OCI-LY1 (cell line): Measurements from ENCODE around the gene DNMBP.
"Not testable (repeated sequence)": the region's sequence is repeated elsewhere in the genome, so short reads cannot be mapped to it uniquely, and the experiment has no call there.

Experiments used
- H2AFZ ChIP-seq: fragments of 200-600 bp; sonication (generic), shearing (Covaris generic); 2 replicates; pipeline ENCODE4 v1.6.0; 2014; ENCODE audit warnings: antibody characterized with exemption, mild to moderate bottlenecking, low read length
- H3F3A ChIP-seq: fragments of 200-600 bp; sonication (generic), shearing (Covaris generic); 2 replicates; pipeline ENCODE4 v1.6.0; 2014; ENCODE audit warnings: mild to moderate bottlenecking, antibody characterized with exemption, low read length, moderate library complexity; ENCODE audit not compliant: insufficient read depth
- H3K27ac ChIP-seq: fragments of 200-600 bp; sonication (generic); 2 replicates; pipeline ENCODE4 v1.5.1; 2014; ENCODE audit warnings: low read length, mixed run types, mild to moderate bottlenecking, low read depth; ENCODE audit not compliant: poor library complexity, severe bottlenecking
- H3K27me3 ChIP-seq: fragments of 200-600 bp; sonication (generic); 2 replicates; pipeline ENCODE4 v1.6.0; 2014; ENCODE audit warnings: antibody characterized with exemption, mild to moderate bottlenecking, low read length, moderate library complexity; ENCODE audit not compliant: insufficient read depth
- H3K36me3 ChIP-seq: fragments of 200-600 bp; sonication (generic); 2 replicates; pipeline ENCODE4 v1.6.1; 2014; ENCODE audit warnings: mild to moderate bottlenecking, antibody characterized with exemption, low read length, moderate library complexity, mixed read lengths; ENCODE audit not compliant: insufficient read depth
- H3K4me1 ChIP-seq: fragments of 200-600 bp; sonication (generic); 2 replicates; pipeline ENCODE4 v1.5.1; 2014; ENCODE audit warnings: mild to moderate bottlenecking, low read length, moderate library complexity; ENCODE audit not compliant: insufficient read depth, severe bottlenecking
- H3K4me2 ChIP-seq: fragments of 200-600 bp; sonication (generic), shearing (Covaris generic); 2 replicates; pipeline ENCODE4 v1.6.1; 2014; ENCODE audit warnings: low read length
- H3K4me3 ChIP-seq: fragments of 200-600 bp; sonication (generic); 2 replicates; pipeline ENCODE4 v1.5.1; 2014; ENCODE audit warnings: low read length, low read depth, mild to moderate bottlenecking, mixed read lengths; ENCODE audit not compliant: poor library complexity, severe bottlenecking
- H3K79me2 ChIP-seq: fragments of 200-600 bp; shearing (Covaris generic); 2 replicates; pipeline ENCODE4 v1.6.1; 2016; ENCODE audit warnings: mixed run types, low read length, mixed read lengths; ENCODE audit not compliant: insufficient read depth
- H3K9ac ChIP-seq: fragments of 200-600 bp; sonication (generic), shearing (Covaris generic); 2 replicates; pipeline ENCODE4 v1.6.1; 2014; ENCODE audit warnings: mild to moderate bottlenecking, low read length, mixed read lengths
- H3K9me2 ChIP-seq: fragments of 200-600 bp; sonication (generic), shearing (Covaris generic); 2 replicates; pipeline ENCODE4 v1.6.1; 2014; ENCODE audit warnings: low read depth, mild to moderate bottlenecking, low read length, mixed read lengths
- H3K9me3 ChIP-seq: fragments of 200-600 bp; shearing (Covaris generic); 2 replicates; pipeline ENCODE4 v1.6.1; 2014; ENCODE audit warnings: low read length, mixed read lengths
- H4K20me1 ChIP-seq: fragments of 200-600 bp; sonication (generic), shearing (Covaris generic); 2 replicates; pipeline ENCODE4 v1.6.0; 2016; ENCODE audit warnings: mild to moderate bottlenecking, low read length; ENCODE audit not compliant: insufficient read depth
- EZH2 ChIP-seq: fragments of 200-600 bp; sonication (generic), shearing (Covaris generic); IDR thresholded peaks from 2 replicates; pipeline ENCODE4 v1.8.0; 2017; ENCODE audit warnings: borderline replicate concordance, mixed run types, mild to moderate bottlenecking, antibody characterized with exemption, low read length, moderate library complexity, mixed read lengths
- TF ChIP-seq, protein P1 (sequence below): fragments of 200-600 bp; sonication (generic), shearing (Covaris generic); IDR thresholded peaks from 2 replicates; pipeline ENCODE4 v1.5.1; 2017; ENCODE audit warnings: mild to moderate bottlenecking, antibody characterized with exemption, low read length, moderate library complexity, mixed read lengths

Gene DNMBP

DNA sequence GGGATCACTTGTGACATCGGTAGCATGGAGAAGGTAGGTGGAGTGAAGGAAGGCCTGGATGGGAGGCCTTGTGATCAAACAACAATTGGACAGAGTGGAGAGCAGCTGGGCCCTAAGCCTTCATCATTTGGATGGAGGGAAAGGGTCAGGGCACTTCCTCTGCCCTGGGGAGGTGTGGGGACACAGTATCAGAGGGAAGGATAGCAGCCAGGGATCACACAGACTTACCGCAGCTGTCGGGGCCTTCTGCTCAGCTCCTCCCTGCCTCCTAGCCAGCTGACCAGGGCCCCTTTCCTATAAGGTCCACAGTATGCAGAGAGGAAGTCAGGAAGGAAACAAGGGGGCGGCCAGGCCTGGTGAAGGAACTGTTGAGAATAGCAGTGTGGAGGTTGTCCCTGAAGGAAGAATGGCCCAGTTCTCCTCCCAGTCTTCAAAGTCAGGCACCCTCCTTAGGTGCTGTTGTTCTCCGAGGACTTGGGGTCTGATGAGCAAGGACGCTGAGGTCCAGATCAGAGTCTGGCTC, 165.3 kb downstream of the DNMBP start:
- Histone ChIP-seq H3K4me1 (peaks cover 5% of the 10 kb centered on the region), H2AFZ (no peak overlapping the region), H3K9me3 (no peaks in the 10 kb centered on the region), H3K4me3 (no peak overlapping the region), H3F3A (no peaks in the 10 kb centered on the region), H4K20me1 (no peaks in the 10 kb centered on the region), H3K79me2 (no peaks in the 10 kb centered on the region), H3K9ac (no peak overlapping the region), H3K9me2 (no peaks in the 10 kb centered on the region), H3K4me2 (no peak overlapping the region), H3K27me3 (no peaks in the 10 kb centered on the region), H3K36me3 (no peaks in the 10 kb centered on the region), H3K27ac (no peak overlapping the region)
- no peak for TF ChIP-seq EZH2
- TF ChIP-seq, protein P1, sequence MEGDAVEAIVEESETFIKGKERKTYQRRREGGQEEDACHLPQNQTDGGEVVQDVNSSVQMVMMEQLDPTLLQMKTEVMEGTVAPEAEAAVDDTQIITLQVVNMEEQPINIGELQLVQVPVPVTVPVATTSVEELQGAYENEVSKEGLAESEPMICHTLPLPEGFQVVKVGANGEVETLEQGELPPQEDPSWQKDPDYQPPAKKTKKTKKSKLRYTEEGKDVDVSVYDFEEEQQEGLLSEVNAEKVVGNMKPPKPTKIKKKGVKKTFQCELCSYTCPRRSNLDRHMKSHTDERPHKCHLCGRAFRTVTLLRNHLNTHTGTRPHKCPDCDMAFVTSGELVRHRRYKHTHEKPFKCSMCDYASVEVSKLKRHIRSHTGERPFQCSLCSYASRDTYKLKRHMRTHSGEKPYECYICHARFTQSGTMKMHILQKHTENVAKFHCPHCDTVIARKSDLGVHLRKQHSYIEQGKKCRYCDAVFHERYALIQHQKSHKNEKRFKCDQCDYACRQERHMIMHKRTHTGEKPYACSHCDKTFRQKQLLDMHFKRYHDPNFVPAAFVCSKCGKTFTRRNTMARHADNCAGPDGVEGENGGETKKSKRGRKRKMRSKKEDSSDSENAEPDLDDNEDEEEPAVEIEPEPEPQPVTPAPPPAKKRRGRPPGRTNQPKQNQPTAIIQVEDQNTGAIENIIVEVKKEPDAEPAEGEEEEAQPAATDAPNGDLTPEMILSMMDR = no peak

DNA sequence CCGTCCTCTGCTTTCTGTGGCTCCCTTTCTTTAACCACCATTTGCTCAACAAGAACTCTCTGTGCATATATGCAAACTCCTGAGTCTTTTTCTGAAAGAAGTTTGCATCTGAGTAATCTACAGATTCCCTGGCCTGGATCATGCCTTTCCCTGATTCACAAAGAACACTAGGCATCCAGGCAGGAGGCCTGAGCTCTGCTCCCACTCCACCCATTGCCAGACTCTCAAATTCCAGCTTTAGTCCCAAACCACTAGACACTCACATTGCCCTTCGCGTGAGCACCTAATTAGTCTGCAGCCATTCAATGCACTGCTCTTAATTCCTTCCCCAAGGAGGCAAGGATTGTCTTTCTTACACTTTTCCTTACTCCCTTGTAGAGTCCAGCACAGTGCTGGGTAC, 166.4 kb downstream of the DNMBP start:
- no peak overlapping the region for H2AFZ ChIP-seq
- no peak overlapping the region for H3K27ac ChIP-seq
- H3K36me3 ChIP-seq = no peaks in the 10 kb centered on the region

DNA sequence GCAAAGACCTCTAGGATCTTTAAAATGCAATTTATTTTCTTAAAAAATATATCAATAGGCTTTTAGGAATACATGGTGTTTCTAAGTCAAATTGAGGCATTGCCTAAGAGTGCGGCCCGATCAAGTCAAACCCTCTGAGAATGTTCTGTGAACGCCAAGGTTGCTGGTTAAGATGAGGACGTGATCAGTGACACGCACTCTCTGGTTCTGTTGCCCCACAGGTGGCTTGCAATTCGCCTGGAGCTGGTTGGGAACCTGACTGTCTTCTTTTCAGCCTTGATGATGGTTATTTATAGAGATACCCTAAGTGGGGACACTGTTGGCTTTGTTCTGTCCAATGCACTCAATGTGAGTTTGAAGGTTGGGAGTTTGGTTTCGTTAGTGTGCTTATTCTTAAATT, 168.0 kb downstream of the DNMBP start:
- H3F3A ChIP-seq = no peaks in the 10 kb centered on the region
- no peaks in the 10 kb centered on the region for H3K9me2 ChIP-seq
- no peaks in the 10 kb centered on the region for H3K36me3 ChIP-seq
- no peak overlapping the region for H2AFZ ChIP-seq
- no peaks in the 10 kb centered on the region for H3K27me3 ChIP-seq
- H3K4me3 ChIP-seq = no peak overlapping the region
- peaks cover 5% of the 10 kb centered on the region for H3K4me1 ChIP-seq
- H3K9ac ChIP-seq = no peak overlapping the region
- H3K9me3 ChIP-seq = no peaks in the 10 kb centered on the region
- no peaks in the 10 kb centered on the region for H3K79me2 ChIP-seq
- no peak for TF ChIP-seq EZH2
- TF ChIP-seq, protein P1 = no peak
- no peak overlapping the region for H3K27ac ChIP-seq
- no peaks in the 10 kb centered on the region for H4K20me1 ChIP-seq
- H3K4me2 ChIP-seq = no peak overlapping the region

More for the DNA sequence above, 166.4 kb downstream of the DNMBP start:
- H4K20me1 ChIP-seq = no peaks in the 10 kb centered on the region
- TF ChIP-seq EZH2 = no peak
- TF ChIP-seq, protein P1 = no peak
- no peaks in the 10 kb centered on the region for H3F3A ChIP-seq
- no peaks in the 10 kb centered on the region for H3K9me3 ChIP-seq
- peaks cover 5% of the 10 kb centered on the region for H3K4me1 ChIP-seq
- no peak overlapping the region for H3K4me3 ChIP-seq
- H3K9ac ChIP-seq = no peak overlapping the region
- H3K79me2 ChIP-seq = no peaks in the 10 kb centered on the region
- H3K27me3 ChIP-seq = no peaks in the 10 kb centered on the region
- no peak overlapping the region for H3K4me2 ChIP-seq
- H3K9me2 ChIP-seq = no peaks in the 10 kb centered on the region

DNA sequence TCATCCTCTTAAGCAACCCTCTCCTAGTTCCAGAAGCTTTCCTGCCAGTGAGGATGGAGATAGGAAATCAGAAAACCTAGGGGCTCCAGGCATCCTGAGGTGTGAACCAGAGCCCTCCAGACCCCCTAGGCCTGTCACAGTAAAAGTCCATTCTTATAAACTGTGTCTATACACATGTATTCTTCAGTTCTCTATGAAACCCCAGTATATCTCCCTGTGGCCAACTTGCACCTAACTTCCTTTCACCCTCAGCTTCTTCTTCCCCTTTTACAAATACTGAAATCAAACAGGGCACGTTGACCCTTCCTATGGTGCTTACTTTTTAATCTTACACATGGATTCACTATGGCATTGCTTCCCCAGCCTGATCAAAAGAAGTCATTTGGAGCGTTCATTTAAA, 168.9 kb downstream of the DNMBP start:
- not testable (repeated sequence) for H3K27me3 ChIP-seq, H3K79me2 ChIP-seq, H4K20me1 ChIP-seq, H3K27ac ChIP-seq, H3K9ac ChIP-seq, H3K4me3 ChIP-seq, H2AFZ ChIP-seq, H3K4me2 ChIP-seq, H3K36me3 ChIP-seq, H3F3A ChIP-seq, H3K9me2 ChIP-seq, H3K9me3 ChIP-seq, H3K4me1 ChIP-seq
